Astrocyte (in vitro differentiated cells and primary cell): ENCODE measurements around the gene LCK. TPM values are rescaled to one million over a fixed set of nuclear protein-coding genes. Genes with fewer than 3 reads are reported as not detected.

Source experiments
- DNase-seq: peaks from one replicate; pipeline ENCODE4 v3.0.0-alpha.2; 2010; ENCODE audit warnings: low read depth
- FAIRE-seq: peaks from 2 replicates; lab custom pipeline; 2011; peaks lifted over from hg19 to GRCh38; lab: Jason Lieb, UNC
- H2AFZ ChIP-seq: 2 replicates; pipeline ENCODE4 v1.6.0; 2012; ENCODE audit warnings: low read depth, low read length, inconsistent platforms
- H3K27ac ChIP-seq: 2 replicates; pipeline ENCODE4 v1.5.1; 2011; ENCODE audit warnings: low read depth, low read length, inconsistent platforms
- H3K27me3 ChIP-seq: 2 replicates; pipeline ENCODE4 v1.6.0; 2011; ENCODE audit warnings: low read length, inconsistent platforms; ENCODE audit not compliant: insufficient read depth
- H3K36me3 ChIP-seq: 2 replicates; pipeline ENCODE4 v1.5.1; 2011; ENCODE audit warnings: low read length, inconsistent platforms; ENCODE audit not compliant: insufficient read depth
- H3K4me1 ChIP-seq: 2 replicates; pipeline ENCODE4 v1.5.1; 2011; ENCODE audit warnings: low read length, inconsistent platforms; ENCODE audit not compliant: insufficient read depth
- H3K4me2 ChIP-seq: 2 replicates; pipeline ENCODE4 v1.6.0; 2012; ENCODE audit warnings: low read length, inconsistent platforms
- H3K4me3 ChIP-seq: 2 replicates; pipeline ENCODE4 v1.5.1; 2011; ENCODE audit warnings: low read depth, mild to moderate bottlenecking, low read length, inconsistent platforms; ENCODE audit not compliant: insufficient read depth
- H3K79me2 ChIP-seq: 2 replicates; pipeline ENCODE4 v1.6.0; 2012; ENCODE audit warnings: mild to moderate bottlenecking, low read length, inconsistent platforms; ENCODE audit not compliant: insufficient read depth
- H3K9ac ChIP-seq: 2 replicates; pipeline ENCODE4 v1.6.0; 2012; ENCODE audit warnings: mild to moderate bottlenecking, low read length, inconsistent platforms
- H3K9me3 ChIP-seq: 2 replicates; pipeline ENCODE4 v1.5.1; 2012; ENCODE audit warnings: low read depth, mild to moderate bottlenecking, low read length, inconsistent platforms; ENCODE audit not compliant: insufficient read depth
- H4K20me1 ChIP-seq: 2 replicates; pipeline ENCODE4 v1.6.0; 2012; ENCODE audit warnings: low read length, inconsistent platforms; ENCODE audit not compliant: insufficient read depth
- H3K27ac Mint-ChIP-seq: one replicate; pipeline ENCODE4 v1.8.0; 2021; ENCODE audit warnings: mild to moderate bottlenecking, mixed read lengths; ENCODE audit not compliant: unreplicated experiment
- H3K27me3 Mint-ChIP-seq: one replicate; pipeline ENCODE4 v1.8.0; 2021; ENCODE audit warnings: low read depth, mixed read lengths; ENCODE audit not compliant: unreplicated experiment
- H3K36me3 Mint-ChIP-seq: one replicate; pipeline ENCODE4 v1.8.0; 2021; ENCODE audit warnings: low read depth, mixed read lengths; ENCODE audit not compliant: unreplicated experiment
- H3K4me1 Mint-ChIP-seq: one replicate; pipeline ENCODE4 v1.8.0; 2021; ENCODE audit warnings: low read depth, mixed read lengths; ENCODE audit not compliant: unreplicated experiment
- H3K4me3 Mint-ChIP-seq: one replicate; pipeline ENCODE4 v1.8.0; 2021; ENCODE audit warnings: mild to moderate bottlenecking, moderate library complexity, mixed read lengths; ENCODE audit not compliant: unreplicated experiment
- H3K9me3 Mint-ChIP-seq: one replicate; pipeline ENCODE4 v1.8.0; 2021; ENCODE audit warnings: mild to moderate bottlenecking, mixed read lengths; ENCODE audit not compliant: unreplicated experiment
- CTCF ChIP-seq: IDR thresholded peaks from 2 replicates; pipeline ENCODE4 v1.5.1; 2011; ENCODE audit warnings: low read depth, mild to moderate bottlenecking, inconsistent platforms, low read length, moderate library complexity; ENCODE audit not compliant: insufficient read depth
- EZH2 ChIP-seq: IDR thresholded peaks from 2 replicates; pipeline ENCODE4 v1.6.1; 2012; ENCODE audit warnings: mild to moderate bottlenecking, low read length, inconsistent platforms; ENCODE audit not compliant: insufficient read depth
- total RNA-seq: library from RNA; stranded (reverse); gene quantifications from 2 replicates; pipeline ENCODE4 v1.2.1, GENCODE V29; 2021

LCK gene
- total RNA-seq, 1 donor from 2014 or later, result 0.30 TPM

DNA sequence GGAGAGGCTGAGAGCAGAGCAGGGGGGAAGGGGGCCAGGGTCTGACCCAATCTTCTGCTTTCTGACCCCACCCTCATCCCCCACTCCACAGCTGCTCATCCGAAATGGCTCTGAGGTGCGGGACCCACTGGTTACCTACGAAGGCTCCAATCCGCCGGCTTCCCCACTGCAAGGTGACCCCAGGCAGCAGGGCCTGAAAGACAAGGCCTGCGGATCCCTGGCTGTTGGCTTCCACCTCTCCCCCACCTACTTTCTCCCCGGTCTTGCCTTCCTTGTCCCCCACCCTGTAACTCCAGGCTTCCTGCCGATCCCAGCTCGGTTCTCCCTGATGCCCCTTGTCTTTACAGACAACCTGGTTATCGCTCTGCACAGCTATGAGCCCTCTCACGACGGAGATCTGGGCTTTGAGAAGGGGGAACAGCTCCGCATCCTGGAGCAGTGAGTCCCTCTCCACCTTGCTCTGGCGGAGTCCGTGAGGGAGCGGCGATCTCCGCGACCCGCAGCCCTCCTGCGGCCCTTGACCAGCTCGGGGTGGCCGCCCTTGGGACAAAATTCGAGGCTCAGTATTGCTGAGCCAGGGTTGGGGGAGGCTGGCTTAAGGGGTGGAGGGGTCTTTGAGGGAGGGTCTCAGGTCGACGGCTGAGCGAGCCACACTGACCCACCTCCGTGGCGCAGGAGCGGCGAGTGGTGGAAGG lies 23.7 kb downstream of the LCK start:
- H2AFZ ChIP-seq, result peak overlapping the region; percentile 83

GRCh38 chr1:32275424-32275823 lies 24.4 kb downstream of the LCK start:
- no peaks in the 10 kb centered on the region for H3K36me3 ChIP-seq
- TF ChIP-seq CTCF (no peak), EZH2 (peak; percentile 75)
- no peaks in the 10 kb centered on the region for H3K9me3 ChIP-seq
- peaks cover 5% of the 10 kb centered on the region for H3K4me1 Mint-ChIP-seq
- no peaks in the 10 kb centered on the region for H3K4me1 ChIP-seq
- no peak overlapping the region for H3K4me3 Mint-ChIP-seq
- no peaks in the 10 kb centered on the region for H3K79me2 ChIP-seq
- H3K4me3 ChIP-seq, result no peak overlapping the region
- no peak overlapping the region for H3K27ac Mint-ChIP-seq
- peaks cover 32% of the 10 kb centered on the region for H3K27me3 ChIP-seq
- FAIRE-seq (no peak), DNase-seq (no peak)
- no peak overlapping the region for H3K9ac ChIP-seq
- H3K36me3 Mint-ChIP-seq, result peaks cover 2% of the 10 kb centered on the region
- H3K27ac ChIP-seq, result no peak overlapping the region
- peaks cover 23% of the 10 kb centered on the region for H3K27me3 Mint-ChIP-seq
- peak overlapping the region; percentile 41 for H3K4me2 ChIP-seq
- H3K9me3 Mint-ChIP-seq, result no peaks in the 10 kb centered on the region
- peak overlapping the region; percentile 83 for H2AFZ ChIP-seq
- H4K20me1 ChIP-seq, result no peaks in the 10 kb centered on the region

More for the DNA sequence above, 23.7 kb downstream of the LCK start:
- H3K27me3 Mint-ChIP-seq, result peaks cover 23% of the 10 kb centered on the region
- FAIRE-seq, result no peak
- no peaks in the 10 kb centered on the region for H3K9me3 ChIP-seq
- H3K27me3 ChIP-seq, result peaks cover 32% of the 10 kb centered on the region
- H3K4me3 Mint-ChIP-seq, result no peak overlapping the region
- DNase-seq, result no peak
- H3K36me3 Mint-ChIP-seq, result peaks cover 2% of the 10 kb centered on the region
- TF ChIP-seq CTCF (no peak), EZH2 (no peak)
- no peaks in the 10 kb centered on the region for H3K36me3 ChIP-seq
- H3K27ac Mint-ChIP-seq, result no peak overlapping the region
- no peaks in the 10 kb centered on the region for H3K79me2 ChIP-seq
- H3K9ac ChIP-seq, result no peak overlapping the region
- no peaks in the 10 kb centered on the region for H3K4me1 ChIP-seq
- H3K4me1 Mint-ChIP-seq, result peaks cover 5% of the 10 kb centered on the region
- H3K4me2 ChIP-seq, result peak overlapping the region; percentile 41
- H4K20me1 ChIP-seq, result no peaks in the 10 kb centered on the region
- no peak overlapping the region for H3K4me3 ChIP-seq
- no peak overlapping the region for H3K27ac ChIP-seq
- H3K9me3 Mint-ChIP-seq, result peaks cover 2% of the 10 kb centered on the region
